H1 (cell line): ENCODE data around the gene PCYT1B. TPM values are rescaled to one million over a fixed set of nuclear protein-coding genes. Genes with fewer than 3 reads are reported as not detected.

Source experiments
- CTCF ChIA-PET: fragments of 300-600 bp; sonication (Branson Sonifier 250); formaldehyde crosslinking; loops from one replicate; lab custom pipeline; 2021; ENCODE audit not compliant: partially characterized antibody; lab: Charles Lee
- POLR2A ChIA-PET: fragments of 300-600 bp; sonication (Branson Sonifier 250); formaldehyde crosslinking; loops from one replicate; lab custom pipeline; 2021; ENCODE audit warnings: inconsistent platforms; ENCODE audit not compliant: partially characterized antibody; lab: Charles Lee
- DNase-seq, 2 experiments: peaks; one replicate each; pipeline versions ENCODE4 v3.0.0 to v3.0.0-alpha.2; 2010 to 2022; ENCODE audit warnings: low spot score in 2 of 2, low read depth in 1 of 2, mixed read lengths in 1 of 2
- FAIRE-seq: peaks from 2 replicates; lab custom pipeline; 2011; peaks lifted over from hg19 to GRCh38; lab: Jason Lieb, UNC
- H2AFZ ChIP-seq: 2 replicates; pipeline ENCODE4 v1.8.1; 2012; ENCODE audit warnings: low read length, inconsistent platforms
- H2AK5ac ChIP-seq: 2 replicates; pipeline ENCODE4 v1.6.1; 2013; ENCODE audit warnings: low read depth, low read length
- H2BK120ac ChIP-seq: replicated peaks from 2 replicates; pipeline ENCODE3; 2013; ENCODE audit warnings: low read depth, low read length, inconsistent platforms
- H2BK12ac ChIP-seq: 2 replicates; pipeline ENCODE4 v1.6.1; 2013; ENCODE audit warnings: low read depth, low read length
- H2BK15ac ChIP-seq: 2 replicates; pipeline ENCODE4 v1.6.1; 2013; ENCODE audit warnings: low read length
- H2BK20ac ChIP-seq: 2 replicates; pipeline ENCODE4 v1.6.1; 2013; ENCODE audit warnings: low read length
- H2BK5ac ChIP-seq: 2 replicates; pipeline ENCODE4 v1.6.1; 2013; ENCODE audit warnings: low read depth, low read length
- H3K14ac ChIP-seq: 2 replicates; pipeline ENCODE4 v1.6.1; 2013; ENCODE audit warnings: inconsistent platforms; ENCODE audit not compliant: insufficient read length
- H3K18ac ChIP-seq: 2 replicates; pipeline ENCODE4 v1.6.1; 2013; ENCODE audit warnings: low read length; ENCODE audit errors: extremely low read depth
- H3K23ac ChIP-seq: 2 replicates; pipeline ENCODE4 v1.6.1; 2013; ENCODE audit warnings: inconsistent platforms; ENCODE audit not compliant: insufficient read length
- H3K23me2 ChIP-seq: 2 replicates; pipeline ENCODE4 v1.6.1; 2013; ENCODE audit warnings: low read depth, low read length
- H3K27ac ChIP-seq: 2 replicates; pipeline ENCODE4 v1.6.1; 2011; ENCODE audit warnings: low read depth, low read length, inconsistent platforms
- H3K27me3 ChIP-seq, 4 experiments: replicated peaks in 1 of 4; 1 replicate in 1 of 4; 2 replicates in 3 of 4; pipeline versions ENCODE4 v1.6.1 to v1.8.1; 2011 to 2013; ENCODE audit warnings: low read length in 3 of 4, mild to moderate bottlenecking in 3 of 4, inconsistent platforms in 2 of 4, mixed read lengths in 2 of 4, moderate library complexity in 1 of 4; ENCODE audit not compliant: control insufficient read depth in 3 of 4, insufficient read depth in 3 of 4; ENCODE audit errors: extremely low read depth in 1 of 4
- H3K36me3 ChIP-seq, 4 experiments: 2 replicates each; pipeline versions ENCODE4 v1.6.1 to v1.8.1; 2011 to 2013; ENCODE audit warnings: mild to moderate bottlenecking in 4 of 4, low read length in 3 of 4, moderate library complexity in 2 of 4, control low read depth in 1 of 4, inconsistent platforms in 1 of 4; ENCODE audit not compliant: insufficient read depth in 4 of 4, control insufficient read depth in 2 of 4
- H3K4ac ChIP-seq: replicated peaks from 2 replicates; pipeline ENCODE3; 2013; ENCODE audit warnings: low read length, low read depth, mixed read lengths, inconsistent platforms; ENCODE audit not compliant: insufficient read length
- H3K4me1 ChIP-seq, 4 experiments: replicated peaks in 1 of 4; 1 replicate in 1 of 4; 2 replicates in 3 of 4; pipeline versions ENCODE4 v1.6.1 to v1.8.1; 2011 to 2013; ENCODE audit warnings: low read length in 3 of 4, inconsistent platforms in 2 of 4, mixed read lengths in 1 of 4; ENCODE audit not compliant: insufficient read depth in 4 of 4, control insufficient read depth in 3 of 4
- H3K4me2 ChIP-seq, 2 experiments: 2 replicates each; pipeline versions ENCODE4 v1.6.1 to v1.8.1; 2011 to 2013; ENCODE audit warnings: low read depth in 2 of 2, low read length in 2 of 2, control low read depth in 1 of 2, inconsistent platforms in 1 of 2, mild to moderate bottlenecking in 1 of 2; ENCODE audit not compliant: insufficient read depth in 1 of 2
- H3K4me3 ChIP-seq, 4 experiments: fragments of 200-600, 300-600 bp in 1 of 4; sonication (generic), shearing (Covaris generic), sonication (Bioruptor Twin) in 1 of 4; 2 replicates each; pipeline versions ENCODE4 v1.5.1 to v1.8.1; 2011 to 2016; ENCODE audit warnings: low read length in 4 of 4, low read depth in 3 of 4, control low read depth in 2 of 4, inconsistent platforms in 2 of 4, mild to moderate bottlenecking in 2 of 4, mixed read lengths in 1 of 4, moderate library complexity in 1 of 4; ENCODE audit not compliant: insufficient read depth in 2 of 4; ENCODE audit errors: extremely low read depth in 1 of 4
- H3K56ac ChIP-seq: replicated peaks from 2 replicates; pipeline ENCODE3; 2013; ENCODE audit warnings: low read depth, mild to moderate bottlenecking, mixed read lengths, low read length, inconsistent platforms; ENCODE audit not compliant: insufficient read length
- H3K79me1 ChIP-seq: 2 replicates; pipeline ENCODE4 v1.6.1; 2013; ENCODE audit warnings: low read depth, low read length, control low read depth
- H3K79me2 ChIP-seq, 2 experiments: 2 replicates each; pipeline versions ENCODE4 v1.6.1 to v1.8.1; 2012 to 2013; ENCODE audit warnings: low read length in 2 of 2, mild to moderate bottlenecking in 2 of 2, inconsistent platforms in 1 of 2; ENCODE audit not compliant: insufficient read depth in 2 of 2, control insufficient read depth in 1 of 2
- H3K9ac ChIP-seq, 4 experiments: replicated peaks in 1 of 4; 1 replicate in 1 of 4; 2 replicates in 3 of 4; pipeline versions ENCODE4 v1.6.1 to v1.8.1; 2011 to 2013; ENCODE audit warnings: low read depth in 3 of 4, low read length in 3 of 4, control low read depth in 2 of 4, mild to moderate bottlenecking in 2 of 4, moderate library complexity in 2 of 4, inconsistent platforms in 1 of 4; ENCODE audit errors: extremely low read depth in 1 of 4
- H3K9me3 ChIP-seq, 2 experiments: 2 replicates each; pipeline versions ENCODE4 v1.6.1 to v1.8.1; 2012 to 2013; ENCODE audit warnings: mild to moderate bottlenecking in 2 of 2, moderate library complexity in 2 of 2, control low read depth in 1 of 2, inconsistent platforms in 1 of 2, low read depth in 1 of 2, low read length in 1 of 2, mixed read lengths in 1 of 2; ENCODE audit not compliant: insufficient read depth in 2 of 2
- H4K20me1 ChIP-seq, 2 experiments: replicated peaks in 1 of 2; 2 replicates each; pipeline versions ENCODE3 to v1.8.1; 2011 to 2013; ENCODE audit warnings: inconsistent platforms in 2 of 2, low read length in 2 of 2, mild to moderate bottlenecking in 1 of 2; ENCODE audit not compliant: insufficient read depth in 2 of 2, control insufficient read depth in 1 of 2
- H4K5ac ChIP-seq: 2 replicates; pipeline ENCODE4 v1.6.1; 2013; ENCODE audit warnings: low read length, low read depth, mixed read lengths, inconsistent platforms; ENCODE audit not compliant: insufficient read length
- H4K8ac ChIP-seq: 2 replicates; pipeline ENCODE4 v1.8.0; 2013; ENCODE audit warnings: mild to moderate bottlenecking, moderate library complexity, low read length, inconsistent platforms; ENCODE audit not compliant: insufficient read depth; ENCODE audit errors: extremely low read depth
- H4K91ac ChIP-seq: replicated peaks from 2 replicates; pipeline ENCODE3; 2013; ENCODE audit warnings: low read length, mixed read lengths, inconsistent platforms; ENCODE audit not compliant: insufficient read length
- ASH2L ChIP-seq: fragments of 200-600, 300-600 bp; sonication (generic); IDR thresholded peaks from one replicate; pipeline ENCODE4 v1.7.1; 2017; ENCODE audit warnings: low read length
- CBX5 ChIP-seq: fragments of 300-800, 300-1000 bp; sonication (generic); IDR thresholded peaks from 2 replicates; pipeline ENCODE4 v1.7.1; 2016; ENCODE audit warnings: antibody characterized with exemption, low read length, low read depth
- CHD1 ChIP-seq: IDR thresholded peaks from 2 replicates; pipeline ENCODE4 v1.6.1; 2012; ENCODE audit warnings: low read depth, low read length, improper control_type of control experiment
- EZH2 ChIP-seq: fragments of 200-600 bp; sonication (generic); IDR thresholded peaks from 2 replicates; pipeline ENCODE4 v1.7.1; 2012; ENCODE audit warnings: low read depth, mild to moderate bottlenecking, moderate library complexity, low read length, inconsistent platforms; ENCODE audit not compliant: severe bottlenecking
- GABPA ChIP-seq: IDR thresholded peaks from 2 replicates; pipeline ENCODE4 v1.6.1; 2011; ENCODE audit warnings: mild to moderate bottlenecking, low read length, moderate library complexity, borderline replicate concordance; ENCODE audit not compliant: insufficient read depth
- HDAC6 ChIP-seq: IDR thresholded peaks from one replicate; pipeline ENCODE4 v1.7.1; 2012; ENCODE audit warnings: low read depth, mild to moderate bottlenecking, inconsistent platforms, low read length, moderate library complexity
- JUN ChIP-seq: IDR thresholded peaks from 2 replicates; pipeline ENCODE4 v1.6.1; 2011; ENCODE audit warnings: low read depth, mild to moderate bottlenecking, improper control_type of control experiment, low read length
- NANOG ChIP-seq: IDR thresholded peaks from 2 replicates; pipeline ENCODE4 v1.6.1; 2011; ENCODE audit warnings: low read length, low read depth, mild to moderate bottlenecking, inconsistent platforms; ENCODE audit not compliant: insufficient read depth, poor library complexity, severe bottlenecking
- PHF8 ChIP-seq: fragments of 200-600 bp; sonication (generic); conservative IDR thresholded peaks from 2 replicates; pipeline ENCODE4 v1.7.1; 2012; ENCODE audit warnings: low read depth, mild to moderate bottlenecking, inconsistent platforms, low read length, moderate library complexity
- SIN3A ChIP-seq, 2 experiments: IDR thresholded peaks in 1 of 2; conservative IDR thresholded peaks in 1 of 2; 2 replicates each; pipeline ENCODE4 v1.6.1; 2011 to 2012; ENCODE audit warnings: low read length in 2 of 2, improper control_type of control experiment in 1 of 2, low read depth in 1 of 2, mild to moderate bottlenecking in 1 of 2
- TEAD4 ChIP-seq: IDR thresholded peaks from 2 replicates; pipeline ENCODE4 v1.6.1; 2012; ENCODE audit warnings: low read depth, low read length, inconsistent platforms, mixed read lengths
- YY1 ChIP-seq: IDR thresholded peaks from 2 replicates; pipeline ENCODE4 v1.6.1; 2011; ENCODE audit warnings: low read depth, mild to moderate bottlenecking, low read length
- WGBS, 2 experiments: shearing (Covaris generic) in 1 of 2; methylation state at CpG; one replicate each; pipeline versions ENCODE4 v1.1.6 to v1.1.7; 2013 to 2015; ENCODE audit warnings: low lambda C conversion rate in 2 of 2, mixed read lengths in 2 of 2, inconsistent platforms in 1 of 2, low coverage in 1 of 2, missing lambda C conversion rate in 1 of 2; ENCODE audit not compliant: insufficient replicate concordance in 2 of 2, insufficient coverage in 1 of 2, insufficient read length in 1 of 2; ENCODE audit errors: extremely low coverage in 1 of 2, missing lambda C conversion rate in 1 of 2; 5-methylcytosine and 5-hydroxymethylcytosine counted together
- polyA plus RNA-seq, 7 experiments: library from polyadenylated mRNA; depleted of rRNA in 3 of 7; stranded (reverse) in 5 of 7; unstranded in 2 of 7; fragments of >200 nt in 5 of 7; fragments of 200-250 nt in 2 of 7; gene quantifications; 1 replicate in 5 of 7; 2 replicates in 1 of 7; 4 replicates in 1 of 7; pipeline versions ENCODE4 v1.2.1 to v1.2.3, GENCODE V29; 2011 to 2013; ENCODE audit warnings: missing spikeins in 2 of 7, mixed read lengths in 2 of 7
- total RNA-seq: library from RNA; stranded (reverse); fragmentation: NEBNext Ultra II Directional; extraction: Animal tissue kit (Norgen Biotek cat#: 25700); gene quantifications from 2 replicates; pipeline ENCODE4 v1.2.1, GENCODE V29; 2021
- TF ChIP-seq, protein P1 (sequence below): IDR thresholded peaks from 2 replicates; pipeline ENCODE4 v1.6.1; 2011; ENCODE audit warnings: low read length, improper control_type of control experiment

PCYT1B gene
- total and polyA plus RNA-seq, 2 of the 8 experiments (the other 6 are each of a cell fraction or from before 2014, with no cell fraction given) = 17.9 to 30.6 TPM

DNA sequence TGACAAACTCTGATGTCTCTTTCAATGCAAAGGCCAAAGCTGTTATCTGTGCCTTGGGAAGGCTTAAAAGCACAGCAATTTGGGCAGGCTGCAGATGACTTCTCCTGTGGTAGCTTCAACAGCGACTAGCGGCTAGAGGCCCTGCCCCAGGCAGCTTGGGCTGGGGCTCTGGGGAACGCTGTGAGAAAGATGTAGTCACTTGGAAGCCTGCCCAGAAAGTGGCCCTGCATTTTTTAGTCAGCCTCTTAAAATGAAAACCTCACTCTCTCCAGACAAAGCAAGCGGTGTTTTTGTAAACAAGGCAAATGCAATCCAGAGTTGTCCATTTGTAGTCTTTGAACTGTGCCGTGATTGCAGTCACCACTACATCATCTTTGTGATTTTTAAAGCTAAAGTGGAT is 27.5 kb downstream of the PCYT1B start:
- Histone ChIP-seq H3K23ac (no peak overlapping the region), H3K36me3 (no peaks in the 10 kb centered on the region), H2AFZ (no peak overlapping the region), H2BK5ac (no peak overlapping the region), H2AK5ac (no peak overlapping the region), H3K4me2 (no peak overlapping the region), H2BK120ac (no peak overlapping the region), H3K4me3 (no peak overlapping the region), H3K4me1 (no peaks in the 10 kb centered on the region), H4K20me1 (no peaks in the 10 kb centered on the region), H4K91ac (no peak overlapping the region), H3K4ac (no peak overlapping the region), H2BK20ac (no peak overlapping the region), H3K56ac (no peak overlapping the region), H2BK12ac (no peak overlapping the region), H3K14ac (no peak overlapping the region), H2BK15ac (no peak overlapping the region), H3K9me3 (no peaks in the 10 kb centered on the region), H4K5ac (no peak overlapping the region), H3K27ac (no peak overlapping the region), H4K8ac (no peak overlapping the region), H3K9ac (no peak overlapping the region), H3K79me2 (no peaks in the 10 kb centered on the region), H3K18ac (no peak overlapping the region), H3K27me3 (no peaks in the 10 kb centered on the region), H3K23me2 (no peaks in the 10 kb centered on the region), H3K79me1 (no peaks in the 10 kb centered on the region)
- FAIRE-seq = no peak
- POLR2A ChIA-PET = interaction anchor here (0.7 kb wide), 1 partner anchor 494 kb away, joined by 4 read pairs; no protein-coding TSS in a partner anchor
- no peak for DNase-seq
- CTCF ChIA-PET = interaction anchor here (1.2 kb wide), 1 partner anchor 54 kb away, joined by 3 read pairs; no protein-coding TSS in a partner anchor
- WGBS, 2 experiments = 92% methylated on average over 5 of the region's 5 CpGs; no CpG with 5 or more reads in 1 of the 2 experiments
- TF ChIP-seq TEAD4 (no peak), SIN3A (conservative IDR thresholded peaks at IDR 0.05 in 1 of 2, IDR thresholded peaks at IDR 0.05 in 1 of 2; ENCODE audit: low read depth in 1 of 2, low read length in 2 of 2) (no peak), JUN (no peak), NANOG (no peak), PHF8 (no peak), HDAC6 (no peak), CHD1 (no peak), ASH2L (no peak), CBX5 (no peak), GABPA (no peak), YY1 (no peak), EZH2 (no peak)
- TF ChIP-seq, protein P1, sequence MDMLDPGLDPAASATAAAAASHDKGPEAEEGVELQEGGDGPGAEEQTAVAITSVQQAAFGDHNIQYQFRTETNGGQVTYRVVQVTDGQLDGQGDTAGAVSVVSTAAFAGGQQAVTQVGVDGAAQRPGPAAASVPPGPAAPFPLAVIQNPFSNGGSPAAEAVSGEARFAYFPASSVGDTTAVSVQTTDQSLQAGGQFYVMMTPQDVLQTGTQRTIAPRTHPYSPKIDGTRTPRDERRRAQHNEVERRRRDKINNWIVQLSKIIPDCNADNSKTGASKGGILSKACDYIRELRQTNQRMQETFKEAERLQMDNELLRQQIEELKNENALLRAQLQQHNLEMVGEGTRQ = no peak
